Breast epithelium (tissue), 4 donors: ENCODE results near the gene ATP1B3. TPM values are rescaled to one million over a fixed set of nuclear protein-coding genes. Genes with fewer than 3 reads are reported as not detected.
"Not testable (repeated sequence)": the region's sequence is repeated elsewhere in the genome, so short reads cannot be mapped to it uniquely, and the experiment has no call there.

Experiments
- DNase-seq, 2 donors: peaks; one replicate each; pipeline ENCODE4 v3.0.0-alpha.2; 2019; ENCODE audit warnings: low spot score in 2 of 2
- H3K27ac ChIP-seq, 2 donors: fragments of 200-600 bp; sonication (generic) in 1 of 2; one replicate each; pipeline ENCODE4 v1.5.1; 2016 to 2019; ENCODE audit warnings: mild to moderate bottlenecking in 1 of 2
- H3K27me3 ChIP-seq, 2 donors: fragments of 200-600 bp; sonication (generic) in 1 of 2; one replicate each; pipeline versions ENCODE4 v1.5.1 to v1.6.0; 2017 to 2019; ENCODE audit warnings: control low read depth in 1 of 2, mild to moderate bottlenecking in 1 of 2
- H3K36me3 ChIP-seq: fragments of 200-600 bp; one replicate; pipeline ENCODE4 v1.5.1; 2019
- H3K4me1 ChIP-seq, 2 donors: fragments of 200-600 bp; sonication (generic); one replicate each; pipeline ENCODE4 v1.5.1; 2016 to 2019; ENCODE audit warnings: control low read depth in 1 of 2
- H3K4me3 ChIP-seq, 3 donors: fragments of 200-600 bp; sonication (generic); 1 replicate in 2 of 3; 2 replicates in 1 of 3; pipeline ENCODE4 v1.5.1; 2016 to 2019; ENCODE audit warnings: mild to moderate bottlenecking in 3 of 3, moderate library complexity in 2 of 3
- H3K9me3 ChIP-seq, 2 donors: fragments of 200-600 bp; sonication (generic) in 1 of 2; one replicate each; pipeline ENCODE4 v1.5.1; 2016 to 2019; ENCODE audit warnings: control low read depth in 1 of 2
- POLR2A ChIP-seq: fragments of 450-650 bp; IDR thresholded peaks from one replicate; pipeline ENCODE4 v1.6.1; 2016; ENCODE audit warnings: antibody characterized with exemption, mild to moderate bottlenecking, moderate library complexity
- POLR2AphosphoS5 ChIP-seq, 3 donors: sonication (generic); formaldehyde crosslinking; IDR thresholded peaks; one replicate each; pipeline ENCODE4 v1.6.1; 2017; ENCODE audit warnings: antibody characterized with exemption in 3 of 3
- intact Hi-C: fragments of 100-400 bp; cut with DNase I; formaldehyde crosslinking; loops from one replicate; pipeline ENCODE4 v1.15.1; 2023; ENCODE audit warnings: low total_unique reads
- total RNA-seq, 3 donors: library from RNA; depleted of rRNA; stranded (reverse); fragments of >200 nt; gene quantifications; one replicate each; pipeline ENCODE4 v1.1.0, GENCODE V29; 2016
- TF ChIP-seq, protein P1 (sequence below), 3 donors: fragments of 450-650 bp; IDR thresholded peaks; one replicate each; pipeline ENCODE4 v1.5.1; 2016 to 2017; ENCODE audit warnings: antibody characterized with exemption in 3 of 3, mild to moderate bottlenecking in 3 of 3, moderate library complexity in 3 of 3

The ATP1B3 gene
- total RNA-seq, 3 donors from 2014 or later: 47.2 to 88.8 (median 74.4) TPM

DNA sequence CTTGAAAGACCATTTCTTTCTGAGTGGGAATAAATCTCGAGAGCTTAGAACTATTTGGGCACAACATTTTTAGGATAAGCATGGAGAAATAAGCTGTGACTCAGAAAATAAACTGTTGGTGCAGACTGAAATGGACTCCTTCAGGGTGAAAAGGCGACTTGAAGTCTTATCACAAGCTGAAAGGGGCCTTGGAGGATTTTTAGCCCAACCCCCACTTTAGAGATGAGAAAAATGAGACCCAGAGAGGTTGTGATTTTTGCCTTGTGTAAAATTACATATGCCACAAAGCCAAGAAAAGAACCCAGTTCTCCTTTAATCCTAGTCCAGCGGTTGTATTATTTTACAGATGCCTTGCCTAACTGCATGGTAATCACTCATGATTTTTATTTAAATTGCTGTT lies 1.5 kb downstream of the ATP1B3 start:
- Histone ChIP-seq H3K36me3 (no peaks in the 10 kb centered on the region), H3K9me3 (no peaks in the 10 kb centered on the region), H3K4me1 (no peaks in the 10 kb centered on the region), H3K27ac (peak overlapping the region in 1 of 2 donors; percentile 99), H3K4me3 (peak overlapping the region; percentile 82 to 87 (median 82)), H3K27me3 (no peaks in the 10 kb centered on the region)
- TF ChIP-seq, protein P1, sequence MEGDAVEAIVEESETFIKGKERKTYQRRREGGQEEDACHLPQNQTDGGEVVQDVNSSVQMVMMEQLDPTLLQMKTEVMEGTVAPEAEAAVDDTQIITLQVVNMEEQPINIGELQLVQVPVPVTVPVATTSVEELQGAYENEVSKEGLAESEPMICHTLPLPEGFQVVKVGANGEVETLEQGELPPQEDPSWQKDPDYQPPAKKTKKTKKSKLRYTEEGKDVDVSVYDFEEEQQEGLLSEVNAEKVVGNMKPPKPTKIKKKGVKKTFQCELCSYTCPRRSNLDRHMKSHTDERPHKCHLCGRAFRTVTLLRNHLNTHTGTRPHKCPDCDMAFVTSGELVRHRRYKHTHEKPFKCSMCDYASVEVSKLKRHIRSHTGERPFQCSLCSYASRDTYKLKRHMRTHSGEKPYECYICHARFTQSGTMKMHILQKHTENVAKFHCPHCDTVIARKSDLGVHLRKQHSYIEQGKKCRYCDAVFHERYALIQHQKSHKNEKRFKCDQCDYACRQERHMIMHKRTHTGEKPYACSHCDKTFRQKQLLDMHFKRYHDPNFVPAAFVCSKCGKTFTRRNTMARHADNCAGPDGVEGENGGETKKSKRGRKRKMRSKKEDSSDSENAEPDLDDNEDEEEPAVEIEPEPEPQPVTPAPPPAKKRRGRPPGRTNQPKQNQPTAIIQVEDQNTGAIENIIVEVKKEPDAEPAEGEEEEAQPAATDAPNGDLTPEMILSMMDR (IDR thresholded peaks at IDR 0.05): no peak
- TF ChIP-seq POLR2A (no peak), POLR2AphosphoS5 (IDR thresholded peaks at IDR 0.05) (no peak)
- DNase-seq: no peak
- intact Hi-C loops: no loop called here

DNA sequence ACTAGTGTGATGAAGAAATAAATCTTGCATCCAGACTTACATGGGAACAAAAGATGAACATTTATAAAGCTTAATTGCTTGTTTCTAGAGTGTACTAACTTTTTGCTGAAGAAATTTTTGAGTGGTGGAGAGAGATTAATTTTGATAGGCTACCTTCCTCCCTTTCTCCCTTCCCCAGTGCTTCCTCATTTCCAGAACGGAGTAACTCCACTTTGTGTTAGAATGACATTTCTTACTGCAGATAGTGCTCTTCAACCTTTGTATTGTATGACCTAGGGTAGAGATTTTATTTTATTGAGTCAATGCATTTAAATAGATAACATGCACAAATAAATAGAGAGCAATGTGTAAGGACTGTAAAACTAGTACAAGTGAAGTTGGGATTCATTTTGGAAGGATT lies 1.9 kb downstream of the ATP1B3 start:
- intact Hi-C loops: no loop called here
- H3K27ac ChIP-seq: no peak overlapping the region
- TF ChIP-seq, protein P1 (IDR thresholded peaks at IDR 0.05): no peak
- TF ChIP-seq POLR2AphosphoS5 (IDR thresholded peaks at IDR 0.05) (no peak), POLR2A (no peak)
- H3K4me1 ChIP-seq: no peaks in the 10 kb centered on the region
- DNase-seq: no peak
- no peaks in the 10 kb centered on the region for H3K9me3 ChIP-seq
- no peaks in the 10 kb centered on the region for H3K36me3 ChIP-seq
- H3K4me3 ChIP-seq: peak overlapping the region; percentile 82 to 87 (median 82)
- H3K27me3 ChIP-seq: no peaks in the 10 kb centered on the region

DNA sequence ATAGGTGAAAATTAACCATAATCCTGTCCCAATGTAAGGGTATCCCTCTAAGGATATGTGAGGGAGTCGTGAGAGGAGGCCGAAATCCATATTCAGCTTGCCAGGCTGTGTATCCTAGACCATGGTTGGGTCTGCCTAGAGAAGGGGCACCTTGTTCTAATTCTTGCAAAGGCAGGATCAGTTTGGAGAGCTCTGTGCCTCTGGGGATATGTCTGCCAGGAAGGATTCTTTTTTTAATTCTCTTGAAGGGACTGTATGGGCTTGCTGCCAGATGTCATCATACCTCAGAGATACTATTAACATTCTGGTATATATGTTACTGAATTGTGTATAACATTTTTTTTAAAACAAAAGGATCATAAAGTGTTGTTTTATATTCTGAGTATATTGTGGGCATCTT lies 2.4 kb downstream of the ATP1B3 start:
- intact Hi-C loops: no loop called here
- peak overlapping the region in 2 of 3 donors; percentile 82 for H3K4me3 ChIP-seq

DNA sequence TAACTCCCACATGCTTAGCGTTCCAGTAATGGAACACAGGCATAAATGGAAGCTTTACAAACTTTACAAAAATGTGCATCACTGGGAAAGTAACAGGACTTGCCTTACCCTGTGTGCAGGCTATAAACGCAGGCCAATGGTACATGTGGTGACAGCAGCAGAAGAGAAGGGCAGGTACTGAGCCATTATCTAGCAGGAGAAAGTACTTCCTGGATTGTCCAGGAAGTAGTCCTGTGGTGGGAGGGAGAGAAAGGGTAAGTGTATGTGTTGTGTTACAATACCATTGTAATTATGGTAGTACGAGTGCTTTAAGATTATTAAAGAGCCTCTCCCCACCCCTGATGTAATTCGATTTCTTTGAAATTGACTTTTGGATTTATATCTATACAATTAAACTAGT lies 5.3 kb downstream of the ATP1B3 start:
- Histone ChIP-seq H3K4me1 (no peaks in the 10 kb centered on the region), H3K9me3 (no peaks in the 10 kb centered on the region), H3K36me3 (no peaks in the 10 kb centered on the region), H3K4me3 (no peak overlapping the region), H3K27me3 (no peaks in the 10 kb centered on the region), H3K27ac (no peak overlapping the region)
- DNase-seq: no peak
- intact Hi-C loops: no loop called here
- TF ChIP-seq POLR2AphosphoS5 (IDR thresholded peaks at IDR 0.05) (no peak), POLR2A (no peak)
- TF ChIP-seq, protein P1 (IDR thresholded peaks at IDR 0.05): no peak

More for the DNA sequence above, 2.4 kb downstream of the ATP1B3 start:
- TF ChIP-seq POLR2AphosphoS5 (IDR thresholded peaks at IDR 0.05): no peak
- no peak for TF ChIP-seq POLR2A
- TF ChIP-seq, protein P1 (IDR thresholded peaks at IDR 0.05): no peak
- Histone ChIP-seq H3K27ac (no peak overlapping the region), H3K27me3 (no peaks in the 10 kb centered on the region), H3K9me3 (no peaks in the 10 kb centered on the region), H3K36me3 (no peaks in the 10 kb centered on the region), H3K4me1 (no peaks in the 10 kb centered on the region)
- DNase-seq: no peak

DNA sequence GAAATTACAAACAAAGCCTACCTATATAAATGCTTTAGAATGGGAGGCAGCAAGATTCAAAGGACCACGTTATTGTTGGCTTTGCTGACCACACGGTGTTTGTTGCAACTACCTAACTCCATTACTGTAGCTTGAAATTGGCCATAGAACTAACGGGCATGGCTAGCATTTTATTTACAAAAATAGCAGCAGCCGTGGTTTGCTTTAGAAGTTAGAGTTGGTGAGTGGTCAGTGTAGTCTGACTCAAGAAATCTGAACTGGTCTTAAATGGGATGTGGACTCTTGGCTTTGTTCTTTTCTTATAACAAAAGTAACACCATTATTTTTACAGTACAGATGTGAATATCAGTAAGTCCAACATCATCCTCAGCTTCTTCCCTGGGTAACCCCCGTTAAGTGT lies 10.6 kb downstream of the ATP1B3 start:
- intact Hi-C loops: no loop called here
- Histone ChIP-seq H3K4me1 (no peaks in the 10 kb centered on the region), H3K9me3 (no peaks in the 10 kb centered on the region), H3K4me3 (no peak overlapping the region), H3K36me3 (no peaks in the 10 kb centered on the region), H3K27me3 (no peaks in the 10 kb centered on the region), H3K27ac (no peak overlapping the region)
- TF ChIP-seq POLR2AphosphoS5 (IDR thresholded peaks at IDR 0.05): no peak
- TF ChIP-seq, protein P1 (IDR thresholded peaks at IDR 0.05): no peak
- TF ChIP-seq POLR2A: no peak
- DNase-seq: no peak

DNA sequence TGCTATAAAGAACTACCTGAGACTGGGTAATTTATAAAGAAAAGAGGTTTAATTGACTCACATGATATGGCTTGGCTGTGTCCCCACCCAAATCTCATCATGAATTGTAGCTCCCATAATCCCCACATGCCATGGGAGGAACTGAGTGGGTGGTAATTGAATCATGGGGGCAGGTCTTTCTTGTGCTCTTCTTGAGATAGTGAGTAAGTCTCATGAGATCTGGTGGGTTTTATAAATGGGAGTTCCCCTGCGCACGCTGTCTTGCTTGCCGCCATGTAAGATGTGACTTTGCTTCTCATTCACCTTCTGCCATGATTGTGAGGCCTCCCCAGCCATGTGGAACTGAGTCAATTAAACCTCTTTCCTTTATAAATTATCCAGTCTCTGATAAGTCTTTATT lies 12.1 kb downstream of the ATP1B3 start:
- DNase-seq, H3K4me1 ChIP-seq, H3K27me3 ChIP-seq, H3K4me3 ChIP-seq, intact Hi-C loops, H3K36me3 ChIP-seq, H3K9me3 ChIP-seq, H3K27ac ChIP-seq: not testable (repeated sequence)
